Anterior cingulate cortex (tissue), 58 donors: ENCODE results near the gene ZNF664.

Source experiments
- DNase-seq, 58 donors: peaks; one replicate each; lab custom pipeline; 2025; lab: John Stamatoyannopoulos, UW

ZNF664 gene

GRCh38 chr12:123972457-123973401 is at the start of gene ZNF664, which contains the start of gene CCDC92:
ZNF664 (plus strand) TSS chr12:123973215; CDS start chr12:124012145, 38,930 bp downstream.
CCDC92 (minus strand) TSS chr12:123972831; CDS start chr12:123944305, 28,526 bp downstream.
- peak in 57 of 58 donors; percentile 33 to 93 (median 85) for DNase-seq

- DNase-seq = no peak
These were observed 49.1 kb upstream of the ZNF664 start for GRCh38 chr12:123923927-123924326.

GRCh38 chr12:123924539-123924938 is 48.5 kb upstream of the ZNF664 start:
- no peak for DNase-seq

GRCh38 chr12:123928274-123928865 is 44.6 kb upstream of the ZNF664 start:
- no peak for DNase-seq

GRCh38 chr12:123928897-123929296 is 44.1 kb upstream of the ZNF664 start:
- no peak for DNase-seq

- DNase-seq = no peak
These were observed 43.0 kb upstream of the ZNF664 start for GRCh38 chr12:123929946-123930583.

- DNase-seq = no peak
These were observed 41.2 kb upstream of the ZNF664 start for GRCh38 chr12:123931686-123932321.

DNA sequence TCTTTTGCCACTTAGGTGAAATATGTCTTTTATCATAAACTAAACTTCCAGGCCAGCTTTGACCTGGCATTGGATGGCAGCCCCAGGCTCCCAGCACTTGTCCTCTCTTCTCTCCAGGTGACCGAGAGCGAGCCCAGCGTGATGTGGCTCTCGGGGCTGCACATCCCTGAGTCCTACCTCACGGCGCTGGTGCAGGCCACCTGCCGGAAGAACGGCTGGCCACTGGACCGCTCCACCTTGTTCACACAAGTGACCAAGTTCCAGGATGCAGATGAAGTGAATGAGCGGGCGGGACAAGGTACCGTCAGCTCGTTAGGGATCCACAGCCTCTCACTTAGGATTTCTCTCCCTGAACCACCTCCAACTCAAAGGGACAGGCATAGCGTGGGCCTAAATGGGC is 39.8 kb upstream of the ZNF664 start:
- no peak for DNase-seq

DNA sequence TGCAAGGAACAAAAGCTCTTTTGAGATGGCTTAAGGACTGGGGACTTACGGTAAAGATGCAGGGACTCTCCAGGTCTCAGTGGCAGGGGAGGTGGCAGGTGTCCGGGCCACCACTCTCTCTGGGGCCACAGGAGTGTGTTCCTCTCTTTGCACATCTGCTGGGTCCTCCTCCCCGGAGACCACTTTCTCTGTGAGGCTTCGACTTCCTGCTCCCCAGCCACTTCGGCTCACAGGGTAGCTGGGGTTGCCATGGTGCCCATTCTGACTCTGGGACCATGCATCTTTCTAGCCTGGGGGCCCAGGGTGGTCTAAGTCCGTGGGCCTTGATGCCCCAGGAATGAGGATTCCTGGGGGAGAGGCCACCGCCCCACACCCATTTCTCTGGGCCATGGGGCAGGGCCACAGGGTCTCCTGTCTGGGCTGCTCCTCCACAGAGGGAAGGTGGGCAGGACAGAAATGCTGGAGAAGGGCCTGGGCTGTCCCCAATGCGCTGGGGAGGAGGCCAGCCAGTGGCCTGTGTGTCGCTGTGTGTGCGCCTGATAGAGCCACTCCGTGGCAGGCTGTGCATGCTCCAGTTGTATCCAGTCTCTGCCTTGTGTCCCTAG is 38.9 kb upstream of the ZNF664 start:
- DNase-seq = no peak

GRCh38 chr12:123934829-123935228 is 38.2 kb upstream of the ZNF664 start:
- DNase-seq = no peak

GRCh38 chr12:123935956-123936355 is 37.1 kb upstream of the ZNF664 start:
- no peak for DNase-seq

GRCh38 chr12:123936471-123936870 is 36.5 kb upstream of the ZNF664 start:
- DNase-seq = no peak

DNA sequence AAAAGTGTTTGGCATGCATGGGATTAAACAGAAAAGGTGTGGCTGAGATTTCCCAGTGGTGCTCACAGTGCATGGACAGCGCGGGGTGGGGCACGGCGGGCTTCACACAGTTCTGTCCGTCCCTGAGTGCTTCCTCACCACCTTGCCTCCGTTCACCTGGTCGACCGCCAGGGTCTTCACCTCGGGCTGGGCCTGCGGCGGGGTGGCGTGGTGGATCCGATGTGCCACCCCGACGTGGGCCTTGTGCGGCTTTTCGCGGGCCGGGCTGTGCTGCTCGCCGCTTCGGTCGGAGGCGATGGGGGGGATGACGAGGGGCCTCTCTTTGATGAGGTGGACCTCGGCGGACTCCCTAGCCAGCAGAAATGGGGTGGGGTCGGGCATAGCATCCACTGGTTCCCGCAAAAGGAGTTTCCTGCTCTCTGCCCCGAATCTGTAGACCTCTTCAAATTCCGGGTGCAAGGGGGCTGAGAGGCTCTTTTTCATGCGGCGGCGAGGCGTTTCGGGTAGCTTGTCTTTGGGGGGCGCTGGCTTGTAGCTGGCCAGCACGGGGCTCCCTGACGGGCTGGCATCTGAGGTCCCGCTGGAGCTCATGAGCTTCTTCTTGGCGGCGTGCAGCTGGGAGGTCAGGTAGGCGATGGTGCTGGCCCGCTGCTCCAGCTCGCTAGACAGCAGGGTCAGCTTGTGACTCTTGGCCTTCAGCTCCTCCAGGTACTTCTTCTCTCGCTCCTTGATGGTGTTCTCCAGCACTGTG is 35.9 kb upstream of the ZNF664 start:
- no peak for DNase-seq

GRCh38 chr12:123937707-123938591 is 35.1 kb upstream of the ZNF664 start:
- DNase-seq = no peak

GRCh38 chr12:123938679-123939480 is 34.1 kb upstream of the ZNF664 start:
- peak in 2 of 58 donors; percentile 8 to 18 for DNase-seq

DNA sequence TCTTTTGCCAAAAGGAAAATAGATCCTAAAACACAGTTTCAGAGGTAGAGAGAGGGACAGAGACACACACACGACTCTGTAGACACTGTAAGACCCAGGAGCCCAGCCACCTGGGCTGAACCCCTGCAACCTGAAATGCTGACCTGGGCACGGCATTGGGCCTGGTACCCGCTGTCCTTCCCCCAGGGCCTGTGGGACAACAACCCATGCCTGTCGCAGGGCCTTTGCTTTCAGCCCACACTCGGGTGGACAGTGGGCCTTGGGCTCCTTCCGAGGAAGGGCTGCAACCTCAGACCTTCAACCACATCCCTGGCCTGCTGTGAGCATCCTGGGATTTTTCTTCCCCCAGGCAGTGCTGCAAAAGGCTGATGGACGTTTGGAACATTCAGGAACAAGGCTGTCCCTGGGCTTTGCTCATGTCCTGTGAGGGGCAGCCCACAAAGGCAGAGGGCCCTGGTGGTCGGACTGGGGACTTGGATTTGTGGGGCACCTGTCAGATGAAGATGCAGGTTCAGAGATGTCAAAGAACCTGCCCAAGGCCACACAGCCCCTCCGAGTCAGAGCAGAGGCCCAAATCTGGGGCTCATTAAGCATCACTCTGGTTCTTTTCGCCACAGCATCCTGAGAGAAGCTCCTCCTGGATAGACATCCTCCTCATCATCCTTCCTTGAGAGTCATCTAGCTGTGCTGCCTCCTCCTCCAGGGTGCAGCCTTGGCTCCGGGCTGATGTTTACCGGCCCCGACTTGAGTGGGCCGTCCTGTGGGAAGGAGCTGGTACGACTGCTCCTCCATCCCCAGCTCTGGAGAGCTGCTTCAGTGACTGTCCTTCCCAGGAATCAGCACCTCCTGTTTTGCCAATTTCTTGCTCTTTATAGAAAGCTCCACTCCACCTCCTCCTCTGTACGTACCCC is 33.0 kb upstream of the ZNF664 start:
- peak in 18 of 58 donors; percentile 12 to 87 (median 40) for DNase-seq

DNA sequence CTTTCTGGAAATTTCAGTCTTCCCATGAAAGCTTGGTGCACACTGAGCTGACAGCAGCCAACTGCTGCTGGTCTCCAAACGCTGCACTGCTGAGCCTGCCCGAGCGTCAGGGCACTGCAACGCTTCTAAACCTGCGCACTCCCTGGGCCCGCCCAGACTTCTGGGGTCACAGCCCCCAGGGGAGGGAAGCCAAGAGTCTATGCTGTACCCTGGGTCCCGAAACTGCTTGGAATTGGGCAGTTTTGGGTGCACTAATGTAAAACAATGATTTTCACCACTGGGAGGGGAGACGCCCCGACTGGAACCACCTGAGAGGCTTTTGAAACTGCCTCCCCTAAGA is 32.4 kb upstream of the ZNF664 start:
- DNase-seq = peak in 1 of 58 donors; percentile 50
